ENCODE data around the gene KCNB1.

The KCNB1 gene

GRCh38 chr20:49409302-49409974, 73.0 kb downstream of the KCNB1 start:
- no peak for DNase-seq (ENCODE audit: low spot score)

DNA sequence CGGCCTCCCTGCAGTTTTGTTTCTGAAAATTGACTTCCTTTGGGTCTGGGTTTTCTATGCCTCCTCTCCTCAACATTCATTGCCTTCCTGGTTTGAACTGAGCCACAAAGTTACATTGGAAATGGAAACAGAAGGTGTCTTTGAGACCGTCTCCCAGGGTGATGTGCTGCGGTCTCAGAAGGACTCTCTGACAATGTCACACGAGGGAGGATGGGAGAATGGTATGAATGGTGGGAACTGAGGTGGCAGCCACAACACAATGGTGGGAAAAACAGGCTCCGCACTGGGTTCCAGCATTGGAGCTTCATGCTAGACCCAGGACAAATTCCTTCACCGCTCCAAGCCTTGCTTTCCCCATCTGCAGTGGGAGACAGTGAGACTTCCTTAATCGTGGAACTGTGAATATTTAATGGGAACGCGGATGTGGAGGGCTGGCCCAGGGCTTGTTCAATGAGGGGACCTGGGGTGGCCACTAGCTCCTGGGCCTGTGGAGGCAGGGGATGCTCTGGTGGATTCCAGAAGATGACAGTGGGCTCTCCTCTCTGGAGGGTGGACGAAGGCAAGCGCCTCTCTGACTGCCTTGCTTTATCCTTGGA, 73.9 kb downstream of the KCNB1 start:
- no peak for DNase-seq (ENCODE audit: low spot score)

GRCh38 chr20:49406666-49407065, 75.8 kb downstream of the KCNB1 start:
- no peak for DNase-seq (ENCODE audit: low spot score)

DNA sequence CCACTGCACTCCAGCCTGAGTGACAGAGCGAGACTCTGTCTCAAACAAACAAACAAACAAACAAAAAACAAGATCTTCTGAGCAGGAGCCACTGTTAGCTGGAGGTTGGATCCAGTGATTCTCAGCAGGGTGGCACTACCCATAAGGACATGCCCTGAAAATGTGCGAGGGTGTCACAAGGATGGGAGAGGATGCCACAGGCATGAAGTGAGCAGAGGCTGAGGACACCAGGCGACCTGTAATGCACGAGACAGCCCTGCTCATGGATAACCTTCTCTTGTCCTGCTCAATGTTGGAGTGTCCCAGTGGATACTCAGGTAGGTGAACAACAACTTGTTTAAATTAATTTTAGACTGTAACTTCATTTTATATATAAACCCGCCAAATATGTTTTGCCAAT, 76.8 kb downstream of the KCNB1 start:
- DNase-seq (ENCODE audit: low spot score), result no peak

DNA sequence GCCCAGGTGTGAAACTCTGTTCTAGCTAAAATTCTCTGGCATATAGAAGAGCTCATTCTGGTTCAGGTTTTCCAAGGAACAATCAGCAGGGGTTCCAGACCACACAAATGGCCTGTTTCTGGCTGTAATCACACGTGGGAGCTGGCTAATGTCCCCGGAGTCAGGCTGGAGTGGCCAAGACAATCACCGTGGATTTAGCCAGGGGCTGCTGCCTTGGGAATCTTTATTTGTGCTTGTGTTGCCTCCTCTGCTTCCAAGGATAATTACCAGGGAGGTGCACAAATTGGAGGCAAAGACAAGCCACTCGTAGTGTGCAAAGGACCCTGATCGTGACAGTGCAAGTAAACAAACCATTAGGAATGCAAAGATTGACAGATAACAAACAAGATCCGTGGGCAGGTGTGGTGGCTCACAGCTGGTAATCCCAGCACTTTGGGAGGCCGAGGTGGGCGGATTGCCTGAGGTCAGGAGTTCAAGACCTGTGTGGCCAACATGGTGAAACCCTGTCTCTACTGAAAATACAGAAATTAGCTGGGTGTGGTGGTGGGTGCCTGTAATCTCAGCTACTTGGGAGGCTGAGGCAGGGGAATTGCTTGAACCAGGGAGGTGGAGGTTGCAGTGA, 77.3 kb downstream of the KCNB1 start:
- no peak for DNase-seq (ENCODE audit: low spot score)

- DNase-seq (ENCODE audit: low spot score), result no peak
Measured at GRCh38 chr20:49404461-49404860, 78.0 kb downstream of the KCNB1 start.

DNA sequence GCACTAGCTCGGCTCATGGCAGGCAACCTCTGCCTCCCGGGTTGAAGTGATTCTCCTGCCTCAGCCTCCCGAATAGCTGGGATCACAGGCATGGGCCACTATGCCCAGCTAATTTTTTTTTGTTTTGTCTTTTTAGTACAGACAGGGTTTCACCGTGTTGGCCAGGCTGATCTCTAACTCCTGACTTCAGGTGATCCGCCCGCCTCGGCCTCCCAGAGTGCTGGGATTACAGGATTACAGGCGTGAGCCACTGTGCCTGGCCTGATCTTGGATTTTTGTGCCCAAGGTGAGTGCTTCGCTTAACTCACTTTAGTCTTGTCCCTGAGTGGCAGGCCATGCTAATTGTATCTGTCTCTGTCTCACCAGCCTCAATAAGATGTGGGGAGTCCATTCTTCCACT, 78.6 kb downstream of the KCNB1 start:
- no peak for DNase-seq (ENCODE audit: low spot score)

DNA sequence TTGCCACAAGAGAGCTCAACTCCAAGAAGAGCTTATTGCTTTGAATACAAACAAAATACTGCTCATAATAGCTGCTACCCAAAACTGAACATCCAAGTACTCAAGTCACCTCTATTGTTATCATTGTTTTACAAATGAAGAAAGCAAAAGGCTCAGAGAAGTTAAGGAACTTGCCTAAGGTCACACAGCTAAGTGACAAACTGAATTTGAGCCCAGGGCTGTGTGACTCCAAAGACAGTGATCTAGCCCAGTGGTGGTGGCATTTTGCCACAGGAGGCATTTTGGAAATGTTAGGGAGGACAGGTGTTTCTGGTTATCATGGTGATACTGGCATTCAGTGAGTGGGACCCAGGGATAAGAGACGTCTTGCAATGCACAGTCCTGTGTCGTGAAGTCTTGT, 79.5 kb downstream of the KCNB1 start:
- DNase-seq (ENCODE audit: low spot score), result no peak

GRCh38 chr20:49400904-49401303, 81.6 kb downstream of the KCNB1 start:
- no peak for DNase-seq (ENCODE audit: low spot score)

DNA sequence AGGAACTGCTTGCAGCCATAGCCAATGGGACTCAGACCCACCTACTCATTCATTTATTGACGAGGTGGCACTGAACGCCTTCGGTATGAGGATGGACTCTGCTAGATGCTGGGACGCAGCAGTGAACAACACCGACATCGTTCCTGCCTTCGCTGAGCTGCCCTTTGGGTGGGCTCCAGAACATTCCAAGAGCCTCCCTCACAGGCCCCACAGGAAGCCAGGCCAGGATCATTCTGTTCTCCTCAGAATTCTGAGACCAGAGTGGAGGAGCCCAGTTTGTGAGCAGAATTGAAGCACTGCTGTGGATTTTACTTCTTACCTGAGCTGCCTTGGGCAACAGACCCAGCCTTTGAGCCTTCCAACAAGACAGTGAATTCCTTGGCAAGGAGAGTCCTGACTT, 82.1 kb downstream of the KCNB1 start:
- DNase-seq (ENCODE audit: low spot score), result no peak

DNA sequence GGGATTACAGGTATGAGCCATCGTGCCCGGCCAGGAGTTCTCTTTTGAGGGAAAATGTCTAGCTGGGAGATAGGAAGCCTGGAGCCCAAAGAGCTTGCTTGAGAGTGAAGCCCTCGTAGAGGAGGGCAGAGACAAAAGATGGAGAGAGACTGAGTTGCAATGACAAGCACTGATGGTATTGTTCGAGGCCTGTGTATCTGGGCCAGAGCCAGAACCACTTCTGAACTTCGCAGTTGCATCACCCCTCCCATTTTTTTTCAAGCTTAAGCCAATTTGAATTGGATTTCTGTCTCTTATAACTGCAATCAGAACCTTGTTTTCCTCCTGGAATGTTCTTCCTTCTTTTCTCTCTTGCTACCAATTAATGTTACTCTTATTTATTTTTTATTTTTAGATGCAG, 83.1 kb downstream of the KCNB1 start:
- no peak for DNase-seq (ENCODE audit: low spot score)

DNA sequence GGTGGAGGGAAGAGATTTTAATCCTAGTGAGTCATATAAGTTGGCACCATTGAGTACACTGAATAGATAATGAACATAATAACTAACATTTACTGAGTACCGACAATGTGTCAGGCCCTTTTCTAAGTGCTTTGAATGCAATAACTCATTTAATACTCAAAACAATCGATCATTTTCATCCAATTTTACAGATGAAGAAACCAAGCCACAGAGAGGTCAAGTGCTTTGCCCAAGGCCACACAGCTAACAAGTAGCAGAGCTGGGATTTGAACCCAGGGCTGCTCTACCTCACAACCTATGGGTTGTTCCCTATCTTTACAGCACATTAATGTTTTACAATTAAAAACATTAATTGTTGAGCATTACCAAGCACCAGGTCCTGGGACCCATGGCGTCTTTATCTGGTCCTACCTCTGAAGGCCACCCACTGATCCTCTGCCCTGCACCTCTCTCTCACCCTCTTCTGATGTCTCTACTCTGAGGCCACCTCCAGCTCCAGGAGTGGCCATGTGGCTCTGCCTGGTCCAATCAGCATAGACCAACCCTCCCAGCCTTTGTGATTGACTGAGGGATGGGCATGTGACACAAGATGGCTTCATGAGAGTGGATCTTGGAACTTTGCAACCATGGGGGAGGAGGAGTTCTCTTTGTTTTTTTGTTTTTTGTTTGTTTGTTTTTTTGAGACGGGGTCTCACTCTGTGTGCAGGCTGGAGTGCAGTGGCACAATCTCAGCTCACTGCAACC, 83.9 kb downstream of the KCNB1 start:
- no peak for DNase-seq (ENCODE audit: low spot score)

- DNase-seq (ENCODE audit: low spot score), result peak; percentile 84
Measured at GRCh38 chr20:49397525-49397924, 84.9 kb downstream of the KCNB1 start.

GRCh38 chr20:49396230-49396629, 86.2 kb downstream of the KCNB1 start:
- no peak for DNase-seq (ENCODE audit: low spot score)

GRCh38 chr20:49395659-49396058, 86.8 kb downstream of the KCNB1 start:
- DNase-seq (ENCODE audit: low spot score), result no peak

DNA sequence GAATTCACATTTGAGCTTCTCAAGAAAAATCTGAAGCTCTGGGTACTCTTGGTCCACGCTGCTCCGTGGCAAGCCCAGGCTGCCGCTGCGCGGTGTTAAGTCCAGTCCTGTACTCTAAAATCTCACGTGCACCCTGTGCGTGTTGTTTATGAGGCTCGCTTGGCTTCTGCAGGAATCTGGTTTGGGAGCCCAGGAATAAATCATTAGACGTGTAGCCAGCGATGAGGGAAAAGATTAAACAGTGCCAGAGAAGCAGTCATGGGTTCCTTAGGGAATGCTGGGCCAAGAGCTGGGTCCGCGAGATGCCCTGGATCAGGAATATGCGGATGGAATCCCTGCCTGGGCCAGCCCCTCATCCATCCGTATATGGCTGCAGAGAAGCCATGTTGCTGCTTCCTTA, 87.3 kb downstream of the KCNB1 start:
- no peak for DNase-seq (ENCODE audit: low spot score)

GRCh38 chr20:49394757-49395156, 87.7 kb downstream of the KCNB1 start:
- DNase-seq (ENCODE audit: low spot score), result no peak

DNA sequence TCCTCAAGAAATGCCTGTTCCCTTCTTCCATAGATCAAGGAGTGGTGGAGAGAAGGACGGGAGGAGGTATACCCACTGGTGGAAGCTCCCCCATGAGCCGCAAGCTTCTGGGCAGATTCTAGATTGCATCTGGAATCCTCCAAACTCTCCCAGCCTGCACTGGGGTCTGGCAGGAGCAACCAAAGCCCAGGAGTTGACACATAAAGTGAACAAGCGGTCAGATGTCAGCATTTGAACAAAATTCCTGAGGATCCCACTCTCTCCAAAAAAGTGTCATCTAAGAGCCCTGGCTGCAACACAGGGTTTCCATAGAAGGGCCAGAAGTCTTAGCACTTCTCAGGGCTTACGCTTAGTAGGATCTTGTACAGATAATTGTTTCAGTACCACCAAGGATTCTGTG, 88.2 kb downstream of the KCNB1 start:
- no peak for DNase-seq (ENCODE audit: low spot score)

DNA sequence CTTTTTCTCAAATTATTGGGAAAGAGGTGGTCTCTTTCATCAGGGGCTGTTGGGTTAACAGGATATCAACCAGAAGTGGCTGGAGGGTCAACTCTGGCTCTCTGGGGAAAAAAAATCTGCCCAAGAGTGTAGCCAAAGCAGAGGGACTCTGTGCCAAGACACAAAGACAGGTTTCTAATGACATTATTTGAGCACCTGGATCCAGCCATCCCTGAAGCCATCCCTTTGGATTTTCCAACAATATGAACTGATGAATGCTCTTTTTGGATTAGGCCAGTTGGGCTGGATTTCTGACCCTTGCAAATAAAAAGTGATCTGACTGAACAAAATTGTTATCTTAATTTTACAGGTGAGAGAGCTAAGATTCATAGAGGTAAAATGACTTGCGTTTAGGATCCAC, 88.7 kb downstream of the KCNB1 start:
- DNase-seq (ENCODE audit: low spot score), result no peak

- DNase-seq (ENCODE audit: low spot score), result no peak
Measured at GRCh38 chr20:49392745-49393144, 89.7 kb downstream of the KCNB1 start.

DNA sequence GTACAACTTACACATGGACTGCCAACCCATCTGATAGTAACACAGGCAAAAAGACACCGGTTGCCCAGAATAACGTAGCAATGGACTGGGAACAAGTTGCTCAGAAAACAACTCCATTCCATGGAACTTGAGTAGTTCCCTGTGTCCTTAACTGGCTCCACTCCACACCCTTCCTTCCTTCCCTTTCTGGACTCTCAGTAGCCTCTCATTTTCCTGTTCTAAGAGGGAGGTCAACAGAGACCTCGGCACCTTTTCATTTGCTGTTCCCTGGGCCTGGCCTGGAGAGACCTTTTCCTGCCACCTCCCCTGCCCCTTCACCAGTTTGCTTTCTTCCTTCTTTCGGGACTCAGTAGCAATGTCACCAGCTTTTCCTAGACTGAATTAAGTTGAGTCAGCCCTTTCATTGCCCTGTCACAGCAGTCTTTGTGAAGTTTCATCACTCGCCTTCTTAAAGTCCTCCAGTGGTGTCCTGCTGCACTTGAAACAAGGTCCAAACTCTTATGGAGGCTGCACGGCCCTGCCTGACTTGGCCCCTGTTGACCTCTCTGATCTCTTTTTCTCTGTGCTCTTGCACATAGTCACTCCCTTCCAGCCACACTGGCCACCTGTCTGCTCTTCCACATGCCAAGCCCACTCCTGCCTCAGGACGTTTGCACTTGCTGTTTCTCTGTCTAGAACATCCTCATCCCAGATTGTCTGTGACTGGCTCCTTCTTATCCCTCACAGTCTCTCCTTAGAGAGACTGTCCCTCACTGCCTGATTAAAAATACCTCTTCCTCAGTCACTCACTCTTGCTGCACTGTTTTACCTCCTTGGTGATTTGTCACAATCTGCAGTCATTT, 90.8 kb downstream of the KCNB1 start:
- DNase-seq (ENCODE audit: low spot score), result no peak

GRCh38 chr20:49389854-49390253, 92.6 kb downstream of the KCNB1 start:
- DNase-seq (ENCODE audit: low spot score), result no peak

All from RKO (cell line).